ENCODE measurements around the gene NBDY.
"Not testable (repeated sequence)": the region's sequence is repeated elsewhere in the genome, so short reads cannot be mapped to it uniquely, and the experiment has no call there.

Gene NBDY

DNA sequence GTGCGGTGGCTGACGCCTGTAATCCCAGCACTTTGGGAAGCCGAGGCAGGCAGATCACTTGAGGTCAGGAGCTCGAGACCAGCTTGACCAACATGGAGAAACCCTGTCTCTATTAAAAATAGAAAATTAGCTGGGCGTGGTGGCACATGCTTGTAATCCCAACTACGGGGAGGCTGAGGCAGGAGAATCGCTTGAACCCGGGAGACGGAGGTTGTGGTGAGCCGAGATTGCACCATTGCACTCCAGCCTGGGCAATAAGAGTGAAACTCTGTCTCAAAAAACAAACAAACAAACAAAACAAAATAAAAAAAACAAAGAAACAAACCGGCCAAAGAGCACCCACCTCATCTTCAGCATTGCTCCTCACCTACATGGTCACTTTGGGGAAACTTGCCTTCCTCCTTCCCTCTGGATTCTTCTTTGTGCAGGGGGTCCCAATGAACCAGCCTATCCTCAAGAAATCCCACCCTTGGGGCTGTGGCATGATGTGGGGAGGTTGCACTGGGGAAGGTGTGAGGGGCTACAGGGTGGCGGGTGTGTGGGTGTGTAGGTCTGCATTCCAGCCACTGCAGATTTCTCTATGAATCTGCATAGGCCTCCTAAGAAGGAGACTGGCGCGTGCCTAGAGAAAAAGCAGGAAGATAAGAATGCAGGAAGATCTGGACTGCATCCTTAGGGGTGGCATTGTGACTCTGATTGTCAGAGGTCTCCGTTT, 31.5 kb downstream of the NBDY start:
- H3K27ac Mint-ChIP-seq: peak overlapping the region; percentile 47
- peaks cover 20% of the 10 kb centered on the region for H3K36me3 Mint-ChIP-seq (ENCODE audit: low read depth)
- H3K9me3 Mint-ChIP-seq, H3K27me3 Mint-ChIP-seq, H3K4me3 Mint-ChIP-seq: not testable (repeated sequence)
- peak; percentile 22 for DNase-seq
- H3K4me1 Mint-ChIP-seq (ENCODE audit: low read depth): peaks cover 52% of the 10 kb centered on the region

DNA sequence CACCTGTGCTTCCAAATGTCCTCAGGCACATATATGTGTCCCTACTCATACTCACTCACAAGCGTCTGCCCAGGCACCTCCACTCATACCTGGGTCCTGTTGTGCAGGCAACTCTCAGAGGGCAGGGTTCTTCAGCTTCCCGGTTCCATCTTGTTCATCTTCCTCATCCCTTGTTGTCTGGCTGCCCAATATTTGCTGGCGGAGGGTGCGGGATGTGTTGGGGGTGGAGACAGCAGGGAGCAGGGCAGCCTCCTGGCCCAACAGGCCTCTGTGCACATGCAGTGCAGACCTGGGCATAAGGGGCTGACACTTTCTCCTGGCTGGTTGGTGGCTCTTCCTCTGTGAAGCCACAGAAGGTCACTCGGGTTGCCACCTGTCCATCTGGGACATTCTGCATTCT, 32.1 kb downstream of the NBDY start:
- Mint-ChIP-seq H3K9me3 (no peaks in the 10 kb centered on the region), H3K27ac (peak overlapping the region; percentile 47), H3K4me1 (ENCODE audit: low read depth) (peaks cover 58% of the 10 kb centered on the region), H3K27me3 (no peaks in the 10 kb centered on the region), H3K36me3 (ENCODE audit: low read depth) (peaks cover 21% of the 10 kb centered on the region), H3K4me3 (no peak overlapping the region)
- peak; percentile 25 for DNase-seq

DNA sequence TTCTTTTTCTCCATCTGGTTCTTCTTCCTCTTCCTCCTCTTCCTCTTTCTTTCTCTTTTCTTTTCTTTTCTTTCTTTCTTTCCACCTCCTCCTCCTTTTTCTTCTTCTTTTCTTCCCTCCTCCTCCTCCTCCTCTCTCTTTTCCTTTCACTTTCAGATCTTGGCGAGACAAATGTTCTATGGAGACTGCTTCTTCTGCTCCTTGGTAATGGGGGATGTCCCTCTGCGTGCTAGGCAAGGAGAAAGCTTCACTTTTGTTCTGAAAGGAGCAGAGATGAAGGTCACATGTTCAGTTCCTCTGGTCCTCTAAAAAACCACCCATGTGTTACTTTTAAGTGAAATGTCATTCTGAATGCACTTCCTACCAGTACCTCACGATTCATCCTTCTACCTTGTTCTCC, 33.2 kb downstream of the NBDY start:
- Mint-ChIP-seq H3K4me3 (peak overlapping the region; percentile 37), H3K9me3 (no peaks in the 10 kb centered on the region), H3K27me3 (no peaks in the 10 kb centered on the region), H3K4me1 (ENCODE audit: low read depth) (peaks cover 66% of the 10 kb centered on the region), H3K36me3 (ENCODE audit: low read depth) (peaks cover 28% of the 10 kb centered on the region), H3K27ac (peak overlapping the region; percentile 93)
- peak; percentile 28 for DNase-seq

DNA sequence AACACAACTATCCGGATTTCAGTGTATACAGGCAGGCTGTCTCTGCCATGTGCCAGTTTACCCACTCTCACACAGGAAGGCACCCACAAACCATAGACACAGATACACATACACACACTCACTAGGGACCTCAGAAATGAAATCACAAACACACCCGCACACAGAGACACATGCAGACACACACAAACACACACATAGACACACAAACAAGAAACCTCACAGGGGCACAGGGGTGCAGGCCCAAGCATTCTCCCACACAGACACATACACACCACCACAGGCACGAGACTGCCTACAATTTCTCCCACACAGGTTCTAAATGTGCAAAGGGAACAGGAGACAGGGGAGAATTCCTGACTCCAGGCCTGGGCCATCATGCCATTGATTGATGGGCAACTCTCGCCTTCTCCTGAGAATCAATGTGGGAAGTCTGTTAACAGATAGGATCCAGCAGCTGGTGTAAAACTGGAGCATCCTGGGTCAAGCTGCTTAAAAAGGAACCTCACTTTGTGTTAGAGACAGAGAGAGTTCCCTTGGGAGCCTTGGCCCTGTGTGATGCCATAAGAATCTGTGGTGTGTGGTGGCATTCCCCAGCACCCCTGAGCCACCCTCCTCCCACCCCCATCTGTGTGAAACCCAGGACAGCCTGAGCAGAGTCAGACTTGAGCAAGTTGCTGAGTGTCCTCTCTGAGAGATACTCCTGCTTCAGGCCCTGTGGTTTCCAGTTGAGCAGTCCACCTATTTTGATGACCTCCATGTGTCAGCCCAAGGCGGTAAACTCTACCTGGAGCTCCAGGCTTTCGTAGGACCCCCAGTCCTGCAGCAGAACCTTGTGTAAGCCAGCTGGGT, 33.9 kb downstream of the NBDY start:
- Mint-ChIP-seq H3K4me1 (ENCODE audit: low read depth) (peaks cover 61% of the 10 kb centered on the region), H3K36me3 (ENCODE audit: low read depth) (peaks cover 28% of the 10 kb centered on the region), H3K9me3 (no peaks in the 10 kb centered on the region), H3K27ac (peak overlapping the region; percentile 93), H3K4me3 (peak overlapping the region; percentile 86), H3K27me3 (no peaks in the 10 kb centered on the region)
- peak; percentile 42 for DNase-seq

DNA sequence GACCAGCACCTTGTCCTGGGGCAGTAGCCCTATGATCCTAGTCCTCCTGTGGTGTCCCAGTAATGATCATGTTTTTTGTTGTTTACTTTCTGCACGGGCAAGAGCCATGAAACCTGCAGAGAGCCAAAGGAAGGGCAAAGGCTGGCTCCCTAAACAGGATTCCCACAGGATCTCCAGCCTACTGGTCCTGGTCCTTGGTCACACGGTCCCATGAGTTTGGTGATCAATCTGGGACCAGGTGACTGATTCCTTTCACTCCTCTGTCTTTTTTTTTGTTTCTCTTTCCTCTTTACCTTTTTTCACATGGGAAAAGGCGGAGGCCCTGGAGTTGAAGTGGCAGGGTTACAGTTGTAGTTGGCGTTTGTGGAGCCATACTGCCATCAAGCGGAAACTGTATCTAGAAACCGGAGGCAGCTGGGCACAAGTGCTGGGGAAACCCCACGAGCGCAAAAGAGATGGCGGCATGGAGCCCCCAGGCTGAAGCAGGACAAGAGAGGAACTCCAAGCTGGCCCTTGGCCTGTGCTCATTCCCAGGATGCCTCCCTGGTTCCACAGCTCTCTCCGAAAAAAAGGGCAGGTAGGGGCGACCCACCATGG, 34.6 kb downstream of the NBDY start:
- no peaks in the 10 kb centered on the region for H3K27me3 Mint-ChIP-seq
- peak; percentile 79 for DNase-seq
- peaks cover 61% of the 10 kb centered on the region for H3K4me1 Mint-ChIP-seq (ENCODE audit: low read depth)
- peak overlapping the region; percentile 86 for H3K4me3 Mint-ChIP-seq
- H3K36me3 Mint-ChIP-seq (ENCODE audit: low read depth): peaks cover 28% of the 10 kb centered on the region
- H3K9me3 Mint-ChIP-seq: no peaks in the 10 kb centered on the region
- H3K27ac Mint-ChIP-seq: peak overlapping the region; percentile 93

DNA sequence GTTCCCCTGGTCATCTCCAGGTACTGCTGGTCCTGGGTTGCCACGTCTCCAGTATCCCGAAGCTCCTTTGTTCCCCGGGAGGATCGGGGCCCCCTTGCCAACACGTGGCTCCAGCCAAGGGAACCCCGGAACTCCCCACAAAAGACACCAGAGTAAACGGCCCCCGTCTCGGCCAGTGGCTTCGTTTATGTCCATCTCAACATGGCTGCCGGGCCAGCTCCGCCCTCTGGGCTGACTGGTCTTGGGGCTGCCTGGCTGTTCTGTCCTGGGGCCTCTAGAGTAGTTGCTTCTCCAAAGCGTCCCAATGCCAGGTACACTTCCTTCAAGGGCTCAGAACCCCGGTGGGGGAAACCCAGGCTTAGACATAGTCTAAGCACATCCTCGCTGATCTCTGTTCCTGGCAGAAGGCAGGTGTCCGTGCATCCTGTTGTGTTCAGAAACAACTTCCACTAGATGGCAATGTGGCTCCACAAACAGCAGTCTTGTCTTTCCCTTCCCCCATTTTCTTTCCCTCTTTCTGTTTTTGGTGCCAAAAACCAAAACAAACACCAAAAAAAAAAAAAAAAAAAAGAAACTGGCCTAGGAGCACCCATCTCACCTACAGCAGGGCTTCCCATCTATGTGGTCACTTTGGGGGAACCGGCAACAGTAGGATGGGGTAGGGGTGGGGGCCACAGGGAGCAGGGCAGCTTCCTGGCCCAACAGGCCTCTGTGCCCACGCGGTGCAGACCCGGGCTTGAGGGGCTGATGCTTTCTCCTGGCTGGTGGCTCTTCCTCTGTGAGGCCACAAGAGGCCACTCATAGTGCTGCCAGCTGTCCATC, 35.3 kb downstream of the NBDY start:
- peak; percentile 84 for DNase-seq
- Mint-ChIP-seq H3K36me3 (ENCODE audit: low read depth) (peaks cover 28% of the 10 kb centered on the region), H3K9me3 (no peaks in the 10 kb centered on the region), H3K27ac (peak overlapping the region; percentile 93), H3K27me3 (no peaks in the 10 kb centered on the region), H3K4me1 (ENCODE audit: low read depth) (peaks cover 61% of the 10 kb centered on the region), H3K4me3 (peak overlapping the region; percentile 86)

DNA sequence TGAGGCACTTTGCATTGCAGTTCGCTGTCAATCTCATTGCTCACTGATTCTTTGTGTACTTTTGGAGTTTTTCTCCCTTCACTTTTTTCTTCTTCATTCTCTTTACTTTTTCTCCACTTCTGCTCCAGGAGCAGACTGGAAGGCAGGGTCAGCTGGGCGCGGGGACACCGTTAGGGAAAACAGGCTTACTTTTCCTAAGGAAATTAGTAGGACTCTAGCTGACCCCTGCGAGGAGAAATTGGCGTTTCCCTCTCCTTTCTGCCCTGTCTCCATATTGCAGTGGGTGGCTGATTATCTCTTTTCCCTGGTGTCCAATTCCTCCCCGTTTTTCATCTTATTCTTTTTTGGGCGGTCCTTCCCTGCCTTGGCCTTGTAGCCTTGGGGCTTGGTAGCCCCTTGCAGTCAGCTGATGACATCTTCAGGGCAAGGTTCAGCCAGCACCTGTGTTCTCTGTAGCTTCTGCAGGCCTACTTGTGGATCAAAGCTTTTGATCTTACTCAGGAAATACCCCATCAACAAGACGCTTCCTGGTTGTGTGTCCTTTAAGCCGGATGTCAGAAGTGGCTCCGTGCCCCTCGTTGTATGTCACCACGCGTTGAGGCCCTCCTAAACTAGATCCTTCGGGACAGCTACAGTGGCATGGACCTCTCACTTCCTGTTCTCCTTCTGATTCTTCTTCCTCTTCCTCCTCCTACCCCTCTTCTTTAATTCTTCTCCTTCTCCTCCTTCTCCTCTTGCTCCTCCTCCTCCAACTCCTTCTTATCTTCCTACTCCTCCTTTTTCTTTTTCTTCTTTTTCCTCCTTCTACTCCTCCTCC, 36.1 kb downstream of the NBDY start:
- no peaks in the 10 kb centered on the region for H3K9me3 Mint-ChIP-seq
- peak; percentile 61 for DNase-seq
- peaks cover 28% of the 10 kb centered on the region for H3K36me3 Mint-ChIP-seq (ENCODE audit: low read depth)
- peaks cover 61% of the 10 kb centered on the region for H3K4me1 Mint-ChIP-seq (ENCODE audit: low read depth)
- H3K27ac Mint-ChIP-seq: peak overlapping the region; percentile 93
- peak overlapping the region; percentile 86 for H3K4me3 Mint-ChIP-seq
- H3K27me3 Mint-ChIP-seq: no peaks in the 10 kb centered on the region

DNA sequence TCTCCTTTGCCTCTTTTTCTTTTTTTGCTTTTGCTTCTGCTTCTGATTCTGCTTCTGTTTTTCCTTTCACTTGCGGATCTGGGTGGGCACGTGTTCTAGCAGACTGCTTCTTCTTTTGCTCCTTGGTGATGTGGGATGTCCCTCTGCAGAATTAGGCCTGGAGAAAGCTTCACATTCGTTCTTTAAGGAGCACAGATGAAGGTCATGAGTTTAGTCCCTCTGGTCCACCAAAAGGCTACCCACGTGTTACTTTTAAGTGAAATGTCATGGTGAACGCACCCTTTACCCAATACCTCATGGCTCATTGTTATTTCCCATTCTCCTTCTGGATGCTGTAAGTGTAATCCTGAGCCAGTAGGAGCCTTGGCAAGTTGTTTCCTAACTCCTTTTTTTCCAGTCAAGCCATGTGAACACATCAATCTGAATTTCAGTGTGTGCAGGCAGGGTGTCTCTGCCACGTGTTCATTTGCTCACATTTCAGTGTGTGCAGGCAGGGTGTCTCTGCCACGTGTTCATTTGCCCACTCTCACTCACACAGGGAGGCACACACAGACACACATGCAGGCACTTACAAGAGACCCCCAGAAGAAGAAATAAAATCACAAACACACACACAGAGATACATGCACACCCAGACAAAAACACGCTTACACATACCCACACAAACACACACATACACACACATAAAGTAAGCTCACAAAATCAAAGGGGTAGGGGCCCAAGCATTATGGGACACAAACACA, 36.9 kb downstream of the NBDY start:
- peak overlapping the region; percentile 86 for H3K4me3 Mint-ChIP-seq
- H3K36me3 Mint-ChIP-seq (ENCODE audit: low read depth): peaks cover 28% of the 10 kb centered on the region
- no peaks in the 10 kb centered on the region for H3K27me3 Mint-ChIP-seq
- no peaks in the 10 kb centered on the region for H3K9me3 Mint-ChIP-seq
- peak; percentile 31 for DNase-seq
- H3K27ac Mint-ChIP-seq: peak overlapping the region; percentile 93
- peaks cover 58% of the 10 kb centered on the region for H3K4me1 Mint-ChIP-seq (ENCODE audit: low read depth)

DNA sequence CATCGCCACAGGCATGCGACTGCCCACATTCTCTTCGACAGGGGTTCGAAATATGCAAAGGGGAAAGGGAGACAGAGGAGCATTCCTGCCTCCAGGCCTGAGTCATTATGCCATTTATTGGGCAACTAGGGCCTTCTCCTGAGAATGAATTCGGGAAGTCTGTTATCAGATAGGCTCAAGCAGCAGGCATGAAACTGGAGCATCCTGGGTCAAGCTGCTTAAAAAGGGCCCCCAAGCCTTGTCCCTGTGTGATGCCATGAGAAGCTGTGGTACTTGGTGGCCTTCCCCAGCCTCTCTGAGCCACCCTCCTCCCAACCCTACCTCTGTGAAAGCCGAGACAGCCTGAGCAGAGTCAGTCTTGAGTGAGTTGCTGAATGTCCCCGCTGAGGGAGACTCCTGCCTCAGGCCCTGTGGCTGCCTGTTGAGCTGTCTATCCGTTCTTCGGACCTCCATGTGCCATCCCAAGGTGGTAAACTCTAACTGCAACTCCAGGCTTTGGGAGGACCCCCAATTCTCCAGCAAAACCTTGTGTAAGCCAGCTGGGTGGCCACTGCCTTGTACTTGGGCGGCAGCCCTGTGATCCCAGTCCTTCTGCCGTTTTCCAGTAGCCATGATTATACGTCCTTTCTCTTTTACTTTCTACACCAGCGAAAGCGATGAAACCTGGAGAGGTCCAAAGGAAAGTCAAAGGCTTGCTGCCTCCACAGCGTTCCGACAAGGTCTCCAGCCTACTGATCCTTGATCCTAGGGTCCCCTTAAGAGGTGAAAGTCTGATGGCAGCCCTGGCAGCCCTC, 37.7 kb downstream of the NBDY start:
- H3K36me3 Mint-ChIP-seq (ENCODE audit: low read depth): peaks cover 28% of the 10 kb centered on the region
- H3K9me3 Mint-ChIP-seq: no peaks in the 10 kb centered on the region
- H3K4me1 Mint-ChIP-seq (ENCODE audit: low read depth): peaks cover 51% of the 10 kb centered on the region
- no peaks in the 10 kb centered on the region for H3K27me3 Mint-ChIP-seq
- DNase-seq: peak; percentile 67
- peak overlapping the region; percentile 93 for H3K27ac Mint-ChIP-seq
- H3K4me3 Mint-ChIP-seq: peak overlapping the region; percentile 86

DNA sequence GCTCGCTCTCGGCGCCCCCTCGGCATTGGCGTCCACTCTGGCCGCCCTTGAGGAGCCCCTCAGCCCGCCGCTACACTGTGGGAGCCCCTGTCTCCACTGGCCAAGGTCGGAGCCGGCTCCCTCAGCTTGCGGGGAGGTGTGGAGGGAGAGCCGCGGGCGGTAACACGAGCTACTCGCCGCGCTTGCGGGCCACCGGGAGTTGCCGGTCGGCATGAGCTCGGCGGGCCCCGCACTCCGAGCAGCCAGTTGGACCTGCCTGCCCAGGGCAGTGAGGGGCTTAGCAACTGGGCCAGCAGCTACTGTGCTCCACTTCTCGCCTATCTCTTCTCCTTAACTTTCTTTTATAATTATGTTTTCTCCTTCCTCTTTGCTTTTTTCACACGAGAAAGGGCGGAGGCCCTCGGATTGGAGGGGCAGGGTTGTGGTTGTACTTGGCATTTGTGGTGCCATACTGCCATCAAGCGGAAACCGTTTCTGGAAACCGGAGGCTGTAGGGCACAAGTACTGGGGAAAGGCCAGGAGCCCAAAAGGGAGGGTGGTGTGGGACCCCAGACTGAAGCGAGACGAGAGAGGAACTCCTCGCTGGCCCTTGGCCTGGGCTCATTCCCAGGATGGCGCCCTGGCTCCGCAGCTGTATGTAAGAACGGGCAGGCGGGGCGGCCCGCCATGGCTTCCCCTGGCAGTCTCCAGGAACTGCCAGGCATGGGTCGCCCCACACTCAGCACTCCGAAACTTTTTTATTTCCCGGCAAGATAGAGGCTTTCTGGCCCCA, 38.5 kb downstream of the NBDY start:
- DNase-seq: peak; percentile 74
- H3K9me3 Mint-ChIP-seq, H3K27me3 Mint-ChIP-seq, H3K27ac Mint-ChIP-seq: not testable (repeated sequence)
- Mint-ChIP-seq H3K4me1 (ENCODE audit: low read depth) (peaks cover 43% of the 10 kb centered on the region), H3K36me3 (ENCODE audit: low read depth) (peaks cover 28% of the 10 kb centered on the region), H3K4me3 (peak overlapping the region; percentile 86)

DNA sequence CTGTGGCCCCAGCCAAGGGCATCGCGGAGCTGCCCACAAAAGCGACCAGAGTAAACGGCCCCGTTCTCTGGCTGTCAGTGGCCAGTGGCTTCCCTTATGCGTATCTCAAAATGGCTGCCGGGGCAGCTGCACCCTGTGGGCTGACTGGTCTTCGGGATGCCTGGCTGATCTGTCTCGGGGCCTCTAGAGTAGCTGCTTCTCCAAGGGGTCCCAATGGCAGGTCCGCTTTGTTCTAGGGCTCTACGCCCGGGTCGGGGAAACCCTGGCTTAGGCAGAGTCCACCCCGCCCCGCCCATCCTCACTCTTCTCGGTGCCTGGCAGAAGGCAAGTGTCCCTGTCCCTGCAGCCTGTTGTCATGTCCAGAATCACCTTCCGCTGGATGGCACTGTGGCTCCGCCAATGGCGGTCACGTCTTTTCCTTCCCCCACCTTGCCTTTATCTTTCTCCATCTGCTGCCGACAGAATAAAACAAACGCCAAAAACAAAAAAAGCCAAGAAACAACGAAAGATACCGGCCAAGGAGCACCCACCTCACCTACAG, 39.1 kb downstream of the NBDY start:
- H3K4me1 Mint-ChIP-seq (ENCODE audit: low read depth): peaks cover 36% of the 10 kb centered on the region
- peaks cover 28% of the 10 kb centered on the region for H3K36me3 Mint-ChIP-seq (ENCODE audit: low read depth)
- not testable (repeated sequence) for H3K27me3 Mint-ChIP-seq, DNase-seq, H3K9me3 Mint-ChIP-seq, H3K27ac Mint-ChIP-seq, H3K4me3 Mint-ChIP-seq
